ENCODE results near the gene DLG2.
A peak's percentile ranks its signal among the peaks of the same experiment; 100 is the strongest.

Gene DLG2

DNA sequence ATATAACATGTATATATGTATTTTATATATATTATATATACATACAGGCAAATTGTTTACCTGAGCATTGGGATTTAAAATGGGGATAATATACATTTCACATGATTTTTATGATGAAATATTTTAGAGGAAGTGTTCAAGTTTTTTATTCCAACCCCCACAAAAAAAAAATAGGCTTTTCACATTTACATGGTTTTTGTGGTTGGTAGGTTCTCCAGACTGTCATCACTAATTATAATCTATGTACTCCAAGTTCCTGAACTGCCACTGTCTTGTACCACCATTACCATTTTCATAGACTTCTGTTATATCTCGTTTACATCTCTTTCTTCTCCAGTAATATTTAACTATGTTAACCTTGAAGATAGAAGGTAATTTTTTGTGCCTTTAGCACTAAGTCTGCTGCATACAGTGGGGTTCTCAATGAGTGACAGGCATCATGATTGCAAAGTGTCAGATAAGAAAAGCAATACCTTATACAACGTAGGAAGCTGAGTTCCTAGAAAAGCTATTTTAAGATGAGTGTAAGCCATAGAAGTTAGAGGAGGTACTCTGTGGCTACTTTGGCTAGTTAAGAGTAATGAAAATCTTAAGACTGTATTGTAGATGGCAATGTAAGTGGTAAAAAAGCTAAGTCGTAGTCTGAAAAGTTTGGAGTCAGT is 25.8 kb upstream of the DLG2 start:
- peak overlapping the region; percentile 11; the same call in 1 of the 2 replicates for H3K27ac ChIP-seq
- TF ChIP-seq, protein P1, sequence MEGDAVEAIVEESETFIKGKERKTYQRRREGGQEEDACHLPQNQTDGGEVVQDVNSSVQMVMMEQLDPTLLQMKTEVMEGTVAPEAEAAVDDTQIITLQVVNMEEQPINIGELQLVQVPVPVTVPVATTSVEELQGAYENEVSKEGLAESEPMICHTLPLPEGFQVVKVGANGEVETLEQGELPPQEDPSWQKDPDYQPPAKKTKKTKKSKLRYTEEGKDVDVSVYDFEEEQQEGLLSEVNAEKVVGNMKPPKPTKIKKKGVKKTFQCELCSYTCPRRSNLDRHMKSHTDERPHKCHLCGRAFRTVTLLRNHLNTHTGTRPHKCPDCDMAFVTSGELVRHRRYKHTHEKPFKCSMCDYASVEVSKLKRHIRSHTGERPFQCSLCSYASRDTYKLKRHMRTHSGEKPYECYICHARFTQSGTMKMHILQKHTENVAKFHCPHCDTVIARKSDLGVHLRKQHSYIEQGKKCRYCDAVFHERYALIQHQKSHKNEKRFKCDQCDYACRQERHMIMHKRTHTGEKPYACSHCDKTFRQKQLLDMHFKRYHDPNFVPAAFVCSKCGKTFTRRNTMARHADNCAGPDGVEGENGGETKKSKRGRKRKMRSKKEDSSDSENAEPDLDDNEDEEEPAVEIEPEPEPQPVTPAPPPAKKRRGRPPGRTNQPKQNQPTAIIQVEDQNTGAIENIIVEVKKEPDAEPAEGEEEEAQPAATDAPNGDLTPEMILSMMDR (IDR thresholded peaks at IDR 0.05): no peak
- TF ChIP-seq ZFX (IDR thresholded peaks at IDR 0.05; ENCODE audit: borderline replicate concordance): no peak

DNA sequence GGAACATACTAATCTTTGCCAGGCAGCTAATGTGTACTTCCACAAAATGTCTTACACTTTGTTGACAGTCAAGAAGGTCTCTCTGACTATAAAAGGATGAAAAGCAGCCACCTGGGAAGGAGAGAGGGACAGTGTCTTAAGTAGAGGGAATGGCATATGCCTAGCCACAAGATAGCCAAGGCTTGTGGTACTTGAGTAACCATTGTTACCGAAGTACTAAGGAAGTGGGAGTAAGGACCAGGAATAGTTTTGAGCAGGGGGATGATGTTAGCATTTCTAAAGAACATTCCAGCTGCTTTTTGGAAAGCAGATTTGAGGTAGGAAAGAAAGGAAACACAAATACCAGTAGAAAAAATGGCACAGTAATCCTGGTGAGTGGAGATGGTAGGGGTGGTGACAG is 24.0 kb upstream of the DLG2 start:
- no peak for TF ChIP-seq ZFX (IDR thresholded peaks at IDR 0.05; ENCODE audit: borderline replicate concordance)
- TF ChIP-seq, protein P1 (IDR thresholded peaks at IDR 0.05): no peak
- no peak overlapping the region for H3K27ac ChIP-seq

DNA sequence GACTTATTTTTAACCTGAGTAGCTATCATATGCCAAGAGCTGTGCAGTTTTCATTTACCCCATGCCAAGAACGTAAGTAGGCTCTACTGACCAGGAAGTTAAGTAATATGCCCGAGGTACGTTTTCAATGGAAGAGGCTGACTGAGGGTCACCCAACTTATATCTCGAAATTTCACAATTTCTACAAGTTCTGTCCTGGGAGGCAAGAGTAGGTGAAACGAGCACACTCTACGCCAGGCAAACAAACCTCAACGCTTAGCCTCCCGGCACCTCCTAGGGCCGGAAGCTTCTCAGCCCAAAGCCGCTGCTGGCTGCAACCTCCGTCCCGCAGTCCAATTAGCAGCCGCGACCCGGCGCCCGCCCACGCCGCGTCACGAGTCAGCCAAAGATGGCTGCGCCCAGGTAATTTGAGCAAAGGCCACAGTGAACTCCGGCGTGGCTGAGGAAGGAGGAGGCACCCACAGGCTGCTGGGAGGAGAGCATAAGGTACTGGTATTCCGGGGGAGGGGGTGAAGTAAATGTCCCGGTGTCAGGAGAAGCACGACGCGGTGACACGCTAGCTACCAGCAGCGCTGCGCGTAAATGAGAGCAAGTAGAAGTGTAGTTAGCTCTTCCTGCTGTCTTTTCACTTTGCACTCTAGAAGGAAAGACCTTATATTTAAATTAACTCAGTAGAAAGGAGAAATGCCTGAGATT is 20.6 kb upstream of the DLG2 start, which contains the start of gene TMEM126A:
Gene TMEM126A (plus strand): TSS at position 364 of the 696 bp plus-strand sequence. CDS start 2,289 bp downstream, outside the sequence.
- H3K27ac ChIP-seq: peak within 1 kb of the TSS; percentile 88
- TF ChIP-seq, protein P1 (IDR thresholded peaks at IDR 0.05): no peak
- TF ChIP-seq ZFX (IDR thresholded peaks at IDR 0.05; ENCODE audit: borderline replicate concordance): no peak

DNA sequence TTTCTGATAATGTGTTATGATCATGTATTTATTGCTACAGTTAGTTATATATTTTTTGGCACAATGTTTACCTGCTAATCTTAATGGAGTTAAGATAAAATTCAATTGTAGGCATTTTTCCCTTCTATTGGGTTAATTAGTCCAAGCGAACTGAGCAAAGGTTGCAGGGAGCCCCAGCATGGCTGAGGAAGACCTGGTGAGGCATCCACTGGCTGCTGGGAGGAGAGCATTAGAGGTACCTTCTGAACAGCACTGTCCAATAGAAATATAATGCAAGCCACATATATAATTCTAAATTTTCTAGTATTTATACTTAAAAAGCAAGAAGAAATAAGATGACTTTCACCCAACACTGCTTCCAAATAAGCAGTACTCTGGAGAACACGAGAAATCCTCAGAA is 19.9 kb upstream of the DLG2 start:
- H3K27ac ChIP-seq: peak overlapping the region; percentile 88
- TF ChIP-seq ZFX (IDR thresholded peaks at IDR 0.05; ENCODE audit: borderline replicate concordance): no peak
- TF ChIP-seq, protein P1 (IDR thresholded peaks at IDR 0.05): no peak

DNA sequence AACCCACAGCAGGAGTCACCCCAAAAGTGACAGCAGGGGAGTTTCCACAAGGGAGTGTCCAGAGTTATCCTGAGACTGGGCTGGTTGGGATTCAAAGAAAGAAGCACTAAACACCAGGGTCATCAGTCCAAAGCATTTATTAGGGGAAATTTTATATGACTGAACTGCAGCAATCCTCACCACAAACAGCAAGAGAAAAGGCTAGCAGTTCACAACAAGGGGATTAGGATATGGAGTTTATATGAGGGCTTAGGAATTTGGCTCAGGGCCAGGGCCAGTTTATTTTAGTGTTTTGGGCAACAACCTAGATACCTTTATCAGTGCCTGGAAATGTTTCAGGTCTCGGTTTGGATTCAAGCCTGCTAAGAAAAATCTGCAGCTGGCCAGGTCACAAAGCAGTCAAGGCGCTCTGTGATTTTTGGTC is 16.1 kb upstream of the DLG2 start:
- H3K27ac ChIP-seq: no peak overlapping the region
- no peak for TF ChIP-seq ZFX (IDR thresholded peaks at IDR 0.05; ENCODE audit: borderline replicate concordance)
- TF ChIP-seq, protein P1 (IDR thresholded peaks at IDR 0.05): no peak

DNA sequence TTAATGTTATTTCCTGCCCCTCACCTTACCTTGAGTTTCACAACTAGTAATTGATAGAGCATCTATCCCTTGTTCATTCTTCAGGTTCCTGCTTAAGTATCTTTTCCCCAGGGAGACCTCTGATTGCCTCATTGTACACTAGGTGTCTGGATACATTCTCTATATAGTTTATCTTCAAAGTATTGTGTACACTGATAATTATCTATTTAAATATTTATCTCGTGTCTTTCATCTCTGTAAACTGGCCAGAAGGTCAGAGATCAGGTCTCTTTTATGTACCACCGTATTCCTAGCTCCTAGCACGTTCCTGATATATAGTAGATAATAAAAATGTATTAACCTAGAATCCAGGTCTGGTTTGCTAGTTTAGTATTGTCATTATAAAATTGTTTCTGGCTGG is 7.6 kb upstream of the DLG2 start:
- H3K27ac ChIP-seq: no peak overlapping the region
- no peak for TF ChIP-seq ZFX (IDR thresholded peaks at IDR 0.05; ENCODE audit: borderline replicate concordance)
- TF ChIP-seq, protein P1 (IDR thresholded peaks at IDR 0.05): no peak

DNA sequence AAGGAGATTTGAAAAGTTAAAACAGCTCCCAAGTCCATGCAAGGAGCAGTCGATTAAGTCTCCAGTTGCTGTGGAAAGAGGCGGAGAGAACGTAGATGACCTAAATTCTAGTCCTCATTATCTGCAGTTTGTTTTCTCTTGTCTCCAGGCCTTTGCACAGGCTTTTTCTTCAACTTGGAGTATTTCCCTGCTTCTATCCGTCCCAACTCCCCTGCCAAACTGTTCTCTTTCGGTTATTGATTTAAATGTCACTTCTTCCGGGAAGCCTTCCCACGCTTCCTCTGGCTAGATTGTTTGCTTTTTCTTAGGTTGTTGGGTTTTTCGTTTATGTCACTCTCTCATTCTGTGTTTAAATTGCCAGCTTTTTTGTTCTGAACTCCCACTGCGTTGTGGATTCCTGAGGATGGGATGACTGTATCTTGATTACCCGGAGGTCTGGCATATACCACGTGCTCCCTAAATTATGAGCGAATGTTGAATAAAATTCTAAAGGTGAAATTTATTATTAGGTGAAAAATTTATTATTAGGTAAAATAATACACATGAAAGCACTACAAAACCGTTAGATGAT is 1.7 kb upstream of the DLG2 start:
- H3K27ac ChIP-seq: peak overlapping the region; percentile 66
- no peak for TF ChIP-seq ZFX (IDR thresholded peaks at IDR 0.05; ENCODE audit: borderline replicate concordance)
- TF ChIP-seq, protein P1 (IDR thresholded peaks at IDR 0.05): no peak

Measured in 22Rv1 (cell line).